GM23338 (cell line): ENCODE data around the gene MAPT.

Source experiments
- CREB1 ChIP-seq: fragments of 250-450 bp; sonication (Bioruptor Pico); IDR thresholded peaks from 2 replicates; pipeline ENCODE4 v1.5.0; 2020; ENCODE audit warnings: low read depth, mild to moderate bottlenecking, moderate library complexity
- CTCF ChIP-seq, 2 experiments: fragments of 200-600 bp in 1 of 2; sonication (generic) in 1 of 2; conservative IDR thresholded peaks; 2 replicates each; pipeline versions ENCODE4 v1.5.1 to v1.6.1; 2016 to 2017; ENCODE audit warnings: antibody characterized with exemption in 2 of 2, low read depth in 2 of 2, mild to moderate bottlenecking in 2 of 2, moderate library complexity in 1 of 2
- ETS1 ChIP-seq: IDR thresholded peaks from 2 replicates; pipeline ENCODE4 v1.6.1; 2016; ENCODE audit warnings: antibody characterized with exemption
- EZH2 ChIP-seq: fragments of 200-600 bp; sonication (generic); IDR thresholded peaks from one replicate; pipeline ENCODE4 v1.8.0; 2017; ENCODE audit warnings: antibody characterized with exemption, mild to moderate bottlenecking, low read depth; ENCODE audit not compliant: unreplicated experiment
- EZH2phosphoT487 ChIP-seq: fragments of 200-600 bp; sonication (generic); IDR thresholded peaks from one replicate; pipeline ENCODE4 v1.8.1; 2018; ENCODE audit warnings: antibody characterized with exemption; ENCODE audit not compliant: unreplicated experiment
- JUNB ChIP-seq: IDR thresholded peaks from one replicate; pipeline ENCODE4 v1.6.1; 2016; ENCODE audit warnings: antibody characterized with exemption; ENCODE audit not compliant: unreplicated experiment
- NANOG ChIP-seq: IDR thresholded peaks from 2 replicates; pipeline ENCODE4 v1.6.1; 2016; ENCODE audit warnings: antibody characterized with exemption, borderline replicate concordance
- POLR2AphosphoS5 ChIP-seq: IDR thresholded peaks from 2 replicates; pipeline ENCODE4 v1.6.1; 2016; ENCODE audit warnings: antibody characterized with exemption, low read depth
- REST ChIP-seq: IDR thresholded peaks from one replicate; pipeline ENCODE4 v1.6.1; 2018; ENCODE audit warnings: antibody characterized with exemption; ENCODE audit not compliant: unreplicated experiment
- STAT1 ChIP-seq: IDR thresholded peaks from one replicate; pipeline ENCODE4 v1.6.1; 2016; ENCODE audit warnings: antibody characterized with exemption; ENCODE audit not compliant: unreplicated experiment
- ZNF114 ChIP-seq: fragments of 250-450 bp; sonication (Bioruptor Pico); IDR thresholded peaks from 2 replicates; pipeline ENCODE4 v1.5.0; 2020; ENCODE audit warnings: mild to moderate bottlenecking, moderate library complexity
- ZNF331 ChIP-seq: fragments of 250-450 bp; sonication (Bioruptor Pico); IDR thresholded peaks from 2 replicates; pipeline ENCODE4 v1.5.0; 2020; ENCODE audit warnings: low read depth, mild to moderate bottlenecking, moderate library complexity
- ZNF462 ChIP-seq: fragments of 250-450 bp; sonication (Bioruptor Pico); IDR thresholded peaks from 2 replicates; pipeline ENCODE4 v1.5.0; 2020; ENCODE audit warnings: mild to moderate bottlenecking, moderate library complexity

DNA sequence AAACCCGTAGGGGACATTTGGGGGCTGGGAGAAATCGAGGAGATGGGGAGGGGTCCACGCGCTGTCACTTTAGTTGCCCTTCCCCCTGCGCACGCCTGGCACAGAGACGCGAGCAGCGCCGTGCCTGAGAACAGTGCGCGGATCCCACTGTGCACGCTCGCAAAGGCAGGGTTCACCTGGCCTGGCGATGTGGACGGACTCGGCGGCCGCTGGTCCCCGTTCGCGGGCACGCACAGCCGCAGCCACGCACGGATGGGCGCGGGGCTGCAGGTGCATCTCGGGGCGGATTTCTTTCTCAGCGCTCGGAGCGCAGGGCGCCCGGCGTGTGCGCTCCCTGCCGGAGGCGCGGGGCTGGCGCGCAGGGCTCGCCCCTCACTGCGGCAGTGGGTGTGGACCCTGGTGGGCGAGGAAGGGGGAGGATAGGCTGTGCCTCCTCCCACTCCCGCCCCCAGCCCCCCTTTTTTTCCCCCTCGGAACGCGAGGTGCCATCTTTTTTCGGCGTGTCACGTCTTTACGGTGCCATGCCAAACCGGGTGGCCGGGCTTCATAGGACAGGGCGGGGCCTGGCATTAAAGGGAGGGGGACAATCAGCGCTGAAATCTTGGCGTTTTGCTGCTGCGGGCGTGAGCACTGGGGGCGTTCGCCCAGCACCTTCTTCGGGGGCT is 1.1 kb downstream of the MAPT start:
- TF ChIP-seq CTCF (conservative IDR thresholded peaks at IDR 0.05; ENCODE audit: low read depth in 2 of 2) (0 out of 4 replicates have a peak, but pooled peaks of 1 of the 2 experiments have one; percentile 11), EZH2 (no peak), JUNB (no peak), REST (no peak), POLR2AphosphoS5 (no peak), ETS1 (no peak), CREB1 (no peak), EZH2phosphoT487 (no peak), NANOG (no peak), ZNF462 (CRISPR knock-in tag) (no peak), STAT1 (no peak), ZNF114 (CRISPR knock-in tag) (no peak), ZNF331 (CRISPR knock-in tag) (no peak)
